H1 (cell line): Measurements from ENCODE around the gene PGM2L1. TPM values are rescaled to one million over a fixed set of nuclear protein-coding genes. Genes with fewer than 3 reads are reported as not detected.

ENCODE experiments used
- CTCF ChIA-PET: fragments of 300-600 bp; sonication (Branson Sonifier 250); formaldehyde crosslinking; loops from one replicate; lab custom pipeline; 2021; ENCODE audit not compliant: partially characterized antibody; lab: Charles Lee
- POLR2A ChIA-PET: fragments of 300-600 bp; sonication (Branson Sonifier 250); formaldehyde crosslinking; loops from one replicate; lab custom pipeline; 2021; ENCODE audit warnings: inconsistent platforms; ENCODE audit not compliant: partially characterized antibody; lab: Charles Lee
- DNase-seq, 2 experiments: peaks; one replicate each; pipeline versions ENCODE4 v3.0.0 to v3.0.0-alpha.2; 2010 to 2022; ENCODE audit warnings: low spot score in 2 of 2, low read depth in 1 of 2, mixed read lengths in 1 of 2
- FAIRE-seq: peaks from 2 replicates; lab custom pipeline; 2011; peaks lifted over from hg19 to GRCh38; lab: Jason Lieb, UNC
- H2AFZ ChIP-seq: 2 replicates; pipeline ENCODE4 v1.8.1; 2012; ENCODE audit warnings: low read length, inconsistent platforms
- H2AK5ac ChIP-seq: 2 replicates; pipeline ENCODE4 v1.6.1; 2013; ENCODE audit warnings: low read depth, low read length
- H2BK120ac ChIP-seq: replicated peaks from 2 replicates; pipeline ENCODE3; 2013; ENCODE audit warnings: low read depth, low read length, inconsistent platforms
- H2BK12ac ChIP-seq: 2 replicates; pipeline ENCODE4 v1.6.1; 2013; ENCODE audit warnings: low read depth, low read length
- H2BK15ac ChIP-seq: 2 replicates; pipeline ENCODE4 v1.6.1; 2013; ENCODE audit warnings: low read length
- H2BK20ac ChIP-seq: 2 replicates; pipeline ENCODE4 v1.6.1; 2013; ENCODE audit warnings: low read length
- H2BK5ac ChIP-seq: 2 replicates; pipeline ENCODE4 v1.6.1; 2013; ENCODE audit warnings: low read depth, low read length
- H3K14ac ChIP-seq: 2 replicates; pipeline ENCODE4 v1.6.1; 2013; ENCODE audit warnings: inconsistent platforms; ENCODE audit not compliant: insufficient read length
- H3K18ac ChIP-seq: 2 replicates; pipeline ENCODE4 v1.6.1; 2013; ENCODE audit warnings: low read length; ENCODE audit errors: extremely low read depth
- H3K23ac ChIP-seq: 2 replicates; pipeline ENCODE4 v1.6.1; 2013; ENCODE audit warnings: inconsistent platforms; ENCODE audit not compliant: insufficient read length
- H3K23me2 ChIP-seq: 2 replicates; pipeline ENCODE4 v1.6.1; 2013; ENCODE audit warnings: low read depth, low read length
- H3K27ac ChIP-seq: 2 replicates; pipeline ENCODE4 v1.6.1; 2011; ENCODE audit warnings: low read depth, low read length, inconsistent platforms
- H3K27me3 ChIP-seq, 4 experiments: replicated peaks in 1 of 4; 1 replicate in 1 of 4; 2 replicates in 3 of 4; pipeline versions ENCODE4 v1.6.1 to v1.8.1; 2011 to 2013; ENCODE audit warnings: low read length in 3 of 4, mild to moderate bottlenecking in 3 of 4, inconsistent platforms in 2 of 4, mixed read lengths in 2 of 4, moderate library complexity in 1 of 4; ENCODE audit not compliant: control insufficient read depth in 3 of 4, insufficient read depth in 3 of 4; ENCODE audit errors: extremely low read depth in 1 of 4
- H3K36me3 ChIP-seq, 4 experiments: 2 replicates each; pipeline versions ENCODE4 v1.6.1 to v1.8.1; 2011 to 2013; ENCODE audit warnings: mild to moderate bottlenecking in 4 of 4, low read length in 3 of 4, moderate library complexity in 2 of 4, control low read depth in 1 of 4, inconsistent platforms in 1 of 4; ENCODE audit not compliant: insufficient read depth in 4 of 4, control insufficient read depth in 2 of 4
- H3K4ac ChIP-seq: replicated peaks from 2 replicates; pipeline ENCODE3; 2013; ENCODE audit warnings: low read length, low read depth, mixed read lengths, inconsistent platforms; ENCODE audit not compliant: insufficient read length
- H3K4me1 ChIP-seq, 4 experiments: replicated peaks in 1 of 4; 1 replicate in 1 of 4; 2 replicates in 3 of 4; pipeline versions ENCODE4 v1.6.1 to v1.8.1; 2011 to 2013; ENCODE audit warnings: low read length in 3 of 4, inconsistent platforms in 2 of 4, mixed read lengths in 1 of 4; ENCODE audit not compliant: insufficient read depth in 4 of 4, control insufficient read depth in 3 of 4
- H3K4me2 ChIP-seq, 2 experiments: 2 replicates each; pipeline versions ENCODE4 v1.6.1 to v1.8.1; 2011 to 2013; ENCODE audit warnings: low read depth in 2 of 2, low read length in 2 of 2, control low read depth in 1 of 2, inconsistent platforms in 1 of 2, mild to moderate bottlenecking in 1 of 2; ENCODE audit not compliant: insufficient read depth in 1 of 2
- H3K4me3 ChIP-seq, 4 experiments: fragments of 200-600, 300-600 bp in 1 of 4; sonication (generic), shearing (Covaris generic), sonication (Bioruptor Twin) in 1 of 4; 2 replicates each; pipeline versions ENCODE4 v1.5.1 to v1.8.1; 2011 to 2016; ENCODE audit warnings: low read length in 4 of 4, low read depth in 3 of 4, control low read depth in 2 of 4, inconsistent platforms in 2 of 4, mild to moderate bottlenecking in 2 of 4, mixed read lengths in 1 of 4, moderate library complexity in 1 of 4; ENCODE audit not compliant: insufficient read depth in 2 of 4; ENCODE audit errors: extremely low read depth in 1 of 4
- H3K56ac ChIP-seq: replicated peaks from 2 replicates; pipeline ENCODE3; 2013; ENCODE audit warnings: low read depth, mild to moderate bottlenecking, mixed read lengths, low read length, inconsistent platforms; ENCODE audit not compliant: insufficient read length
- H3K79me1 ChIP-seq: 2 replicates; pipeline ENCODE4 v1.6.1; 2013; ENCODE audit warnings: low read depth, low read length, control low read depth
- H3K79me2 ChIP-seq, 2 experiments: 2 replicates each; pipeline versions ENCODE4 v1.6.1 to v1.8.1; 2012 to 2013; ENCODE audit warnings: low read length in 2 of 2, mild to moderate bottlenecking in 2 of 2, inconsistent platforms in 1 of 2; ENCODE audit not compliant: insufficient read depth in 2 of 2, control insufficient read depth in 1 of 2
- H3K9ac ChIP-seq, 4 experiments: replicated peaks in 1 of 4; 1 replicate in 1 of 4; 2 replicates in 3 of 4; pipeline versions ENCODE4 v1.6.1 to v1.8.1; 2011 to 2013; ENCODE audit warnings: low read depth in 3 of 4, low read length in 3 of 4, control low read depth in 2 of 4, mild to moderate bottlenecking in 2 of 4, moderate library complexity in 2 of 4, inconsistent platforms in 1 of 4; ENCODE audit errors: extremely low read depth in 1 of 4
- H3K9me3 ChIP-seq, 2 experiments: 2 replicates each; pipeline versions ENCODE4 v1.6.1 to v1.8.1; 2012 to 2013; ENCODE audit warnings: mild to moderate bottlenecking in 2 of 2, moderate library complexity in 2 of 2, control low read depth in 1 of 2, inconsistent platforms in 1 of 2, low read depth in 1 of 2, low read length in 1 of 2, mixed read lengths in 1 of 2; ENCODE audit not compliant: insufficient read depth in 2 of 2
- H4K20me1 ChIP-seq, 2 experiments: replicated peaks in 1 of 2; 2 replicates each; pipeline versions ENCODE3 to v1.8.1; 2011 to 2013; ENCODE audit warnings: inconsistent platforms in 2 of 2, low read length in 2 of 2, mild to moderate bottlenecking in 1 of 2; ENCODE audit not compliant: insufficient read depth in 2 of 2, control insufficient read depth in 1 of 2
- H4K5ac ChIP-seq: 2 replicates; pipeline ENCODE4 v1.6.1; 2013; ENCODE audit warnings: low read length, low read depth, mixed read lengths, inconsistent platforms; ENCODE audit not compliant: insufficient read length
- H4K8ac ChIP-seq: 2 replicates; pipeline ENCODE4 v1.8.0; 2013; ENCODE audit warnings: mild to moderate bottlenecking, moderate library complexity, low read length, inconsistent platforms; ENCODE audit not compliant: insufficient read depth; ENCODE audit errors: extremely low read depth
- H4K91ac ChIP-seq: replicated peaks from 2 replicates; pipeline ENCODE3; 2013; ENCODE audit warnings: low read length, mixed read lengths, inconsistent platforms; ENCODE audit not compliant: insufficient read length
- CHD2 ChIP-seq: IDR thresholded peaks from 2 replicates; pipeline ENCODE4 v1.6.1; 2012; ENCODE audit warnings: low read length, improper control_type of control experiment
- EZH2 ChIP-seq: fragments of 200-600 bp; sonication (generic); IDR thresholded peaks from 2 replicates; pipeline ENCODE4 v1.7.1; 2012; ENCODE audit warnings: low read depth, mild to moderate bottlenecking, moderate library complexity, low read length, inconsistent platforms; ENCODE audit not compliant: severe bottlenecking
- POLR2A ChIP-seq, 2 experiments: IDR thresholded peaks; 1 replicate in 1 of 2; 2 replicates in 1 of 2; pipeline ENCODE4 v1.6.1; 2011; ENCODE audit warnings: low read depth in 2 of 2, low read length in 2 of 2, mild to moderate bottlenecking in 2 of 2; ENCODE audit errors: control extremely low read depth in 1 of 2
- WGBS, 2 experiments: shearing (Covaris generic) in 1 of 2; methylation state at CpG; one replicate each; pipeline versions ENCODE4 v1.1.6 to v1.1.7; 2013 to 2015; ENCODE audit warnings: low lambda C conversion rate in 2 of 2, mixed read lengths in 2 of 2, inconsistent platforms in 1 of 2, low coverage in 1 of 2, missing lambda C conversion rate in 1 of 2; ENCODE audit not compliant: insufficient replicate concordance in 2 of 2, insufficient coverage in 1 of 2, insufficient read length in 1 of 2; ENCODE audit errors: extremely low coverage in 1 of 2, missing lambda C conversion rate in 1 of 2; 5-methylcytosine and 5-hydroxymethylcytosine counted together
- polyA plus RNA-seq, 7 experiments: library from polyadenylated mRNA; depleted of rRNA in 3 of 7; stranded (reverse) in 5 of 7; unstranded in 2 of 7; fragments of >200 nt in 5 of 7; fragments of 200-250 nt in 2 of 7; gene quantifications; 1 replicate in 5 of 7; 2 replicates in 1 of 7; 4 replicates in 1 of 7; pipeline versions ENCODE4 v1.2.1 to v1.2.3, GENCODE V29; 2011 to 2013; ENCODE audit warnings: missing spikeins in 2 of 7, mixed read lengths in 2 of 7
- total RNA-seq: library from RNA; stranded (reverse); fragmentation: NEBNext Ultra II Directional; extraction: Animal tissue kit (Norgen Biotek cat#: 25700); gene quantifications from 2 replicates; pipeline ENCODE4 v1.2.1, GENCODE V29; 2021
- TF ChIP-seq, protein P1 (sequence below): IDR thresholded peaks from 2 replicates; pipeline ENCODE4 v1.6.1; 2011; ENCODE audit warnings: low read depth, mild to moderate bottlenecking, low read length; ENCODE audit not compliant: insufficient read depth

The PGM2L1 gene
- total and polyA plus RNA-seq, 2 of the 8 experiments (the other 6 are each of a cell fraction or from before 2014, with no cell fraction given), result 5.0 to 42.7 TPM

DNA sequence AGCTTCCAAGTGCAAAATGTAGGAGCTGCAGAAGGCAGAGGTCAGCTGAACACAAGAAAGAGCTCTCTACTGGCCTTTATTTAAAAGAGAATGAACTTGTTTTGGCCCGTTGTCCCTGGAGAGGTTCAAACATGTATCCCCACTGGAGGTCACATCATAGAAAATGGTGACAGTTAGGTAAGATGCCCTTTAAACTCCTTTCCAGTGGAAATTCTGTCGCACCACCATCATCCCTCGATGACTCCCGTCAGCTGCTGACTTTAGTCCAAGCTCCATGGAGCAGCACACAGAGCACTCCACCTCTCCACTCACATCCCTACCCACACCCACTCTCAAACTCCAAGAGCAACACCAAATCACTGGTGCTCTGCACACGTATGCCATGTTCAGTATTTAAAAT is 71.6 kb downstream of the PGM2L1 start:
- Histone ChIP-seq H3K79me2 (no peaks in the 10 kb centered on the region), H3K4me1 (no peaks in the 10 kb centered on the region), H3K27ac (no peak overlapping the region), H3K4ac (no peak overlapping the region), H2BK120ac (no peak overlapping the region), H2BK12ac (no peak overlapping the region), H4K91ac (no peak overlapping the region), H3K36me3 (no peaks in the 10 kb centered on the region; a peak in 1 of 8 replicates), H2BK5ac (no peak overlapping the region), H3K14ac (no peak overlapping the region), H3K56ac (no peak overlapping the region), H4K5ac (no peak overlapping the region), H2BK20ac (no peak overlapping the region), H3K9me3 (peaks cover 0 to 7% of the 10 kb centered on the region in 2 experiments; a peak in 1 of 4 replicates), H3K9ac (no peak overlapping the region), H4K8ac (no peak overlapping the region), H3K79me1 (no peaks in the 10 kb centered on the region), H3K23me2 (no peaks in the 10 kb centered on the region), H3K4me2 (no peak overlapping the region), H3K18ac (no peak overlapping the region), H3K23ac (no peak overlapping the region), H2BK15ac (no peak overlapping the region), H2AFZ (no peak overlapping the region), H3K4me3 (no peak overlapping the region), H2AK5ac (no peak overlapping the region), H4K20me1 (no peaks in the 10 kb centered on the region), H3K27me3 (no peaks in the 10 kb centered on the region)
- DNase-seq (no peak), FAIRE-seq (no peak)
- no peak for TF ChIP-seq POLR2A (IDR thresholded peaks at IDR 0.05; ENCODE audit: control extremely low read depth in 1 of 2, low read depth in 2 of 2, low read length in 2 of 2)
- TF ChIP-seq, protein P1, sequence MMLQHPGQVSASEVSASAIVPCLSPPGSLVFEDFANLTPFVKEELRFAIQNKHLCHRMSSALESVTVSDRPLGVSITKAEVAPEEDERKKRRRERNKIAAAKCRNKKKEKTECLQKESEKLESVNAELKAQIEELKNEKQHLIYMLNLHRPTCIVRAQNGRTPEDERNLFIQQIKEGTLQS, result no peak
- TF ChIP-seq EZH2, result no peak
- TF ChIP-seq CHD2, result no peak
- ChIA-PET POLR2A (no interaction called here), CTCF (interaction anchor here (0.7 to 1.8 kb wide), 4 partner anchors 22 to 72 kb away, joined by 3 to 9 read pairs (median 4); no protein-coding TSS in a partner anchor)
- 91% methylated on average over 5 of the region's 5 CpGs; no CpG with 5 or more reads in 1 of the 2 experiments for WGBS, 2 experiments
